ENCODE results near the gene PRSS36.

GRCh38 chr16:31149332-31149731 is 534 bp downstream of the PRSS36 start:
- TF ChIP-seq CTCF (IDR thresholded peaks at IDR 0.05 in 8 of 11, conservative IDR thresholded peaks at IDR 0.05 in 3 of 11): no peak
- no peak for TF ChIP-seq POLR2AphosphoS5 (IDR thresholded peaks at IDR 0.05)
